ENCODE measurements around the gene ARFRP1.

ARFRP1 gene

DNA sequence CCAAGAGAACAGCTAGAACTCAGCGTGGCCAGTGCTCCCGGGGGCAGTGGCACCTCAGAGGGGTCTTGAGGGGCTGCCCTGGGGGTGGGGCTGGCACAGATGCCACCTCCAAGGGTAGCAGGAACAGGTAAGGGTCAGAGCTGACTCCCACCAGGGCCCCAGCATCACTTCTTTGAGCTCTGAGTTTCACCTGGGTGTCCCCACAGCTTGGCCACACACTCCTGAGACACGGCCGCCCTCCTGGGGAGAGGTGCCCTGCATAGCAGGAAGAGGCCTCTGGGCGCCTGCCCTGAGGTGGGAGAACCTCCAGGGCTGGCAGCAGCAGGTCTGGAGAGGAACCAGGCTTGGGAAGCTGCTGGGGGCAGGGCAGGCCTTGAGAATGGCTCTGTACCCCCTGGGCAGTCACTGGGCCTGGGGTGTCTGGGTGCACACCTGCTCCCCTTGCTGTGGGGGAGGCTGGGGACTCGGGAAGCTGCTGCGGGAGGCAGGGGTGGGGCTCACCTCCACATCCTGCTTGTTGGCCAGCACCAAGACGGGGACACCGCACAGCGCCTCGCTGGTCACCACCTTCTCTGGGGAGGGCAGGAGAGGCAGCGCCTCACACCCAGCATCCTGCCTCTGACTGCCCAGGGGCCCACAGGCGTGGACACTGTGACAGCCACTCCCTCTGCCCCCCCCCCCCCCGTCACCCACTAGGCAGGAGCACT, 6.3 kb downstream of the ARFRP1 start:
- DNase-seq, result no peak

DNA sequence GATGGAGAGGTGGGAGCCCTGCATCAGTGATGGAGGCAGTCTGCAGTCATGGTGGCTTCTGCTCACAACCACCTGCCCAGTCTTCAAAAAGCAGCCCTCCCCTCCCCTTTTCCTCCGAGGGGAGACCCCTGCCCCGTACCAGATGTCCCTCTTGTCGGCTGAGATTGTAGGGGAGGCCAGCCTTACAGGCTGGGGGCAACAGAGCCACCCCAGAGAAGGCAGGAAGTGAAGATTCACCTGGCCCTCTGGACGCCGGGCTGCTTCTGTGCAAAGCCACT, 6.8 kb downstream of the ARFRP1 start:
- DNase-seq, result no peak

DNA sequence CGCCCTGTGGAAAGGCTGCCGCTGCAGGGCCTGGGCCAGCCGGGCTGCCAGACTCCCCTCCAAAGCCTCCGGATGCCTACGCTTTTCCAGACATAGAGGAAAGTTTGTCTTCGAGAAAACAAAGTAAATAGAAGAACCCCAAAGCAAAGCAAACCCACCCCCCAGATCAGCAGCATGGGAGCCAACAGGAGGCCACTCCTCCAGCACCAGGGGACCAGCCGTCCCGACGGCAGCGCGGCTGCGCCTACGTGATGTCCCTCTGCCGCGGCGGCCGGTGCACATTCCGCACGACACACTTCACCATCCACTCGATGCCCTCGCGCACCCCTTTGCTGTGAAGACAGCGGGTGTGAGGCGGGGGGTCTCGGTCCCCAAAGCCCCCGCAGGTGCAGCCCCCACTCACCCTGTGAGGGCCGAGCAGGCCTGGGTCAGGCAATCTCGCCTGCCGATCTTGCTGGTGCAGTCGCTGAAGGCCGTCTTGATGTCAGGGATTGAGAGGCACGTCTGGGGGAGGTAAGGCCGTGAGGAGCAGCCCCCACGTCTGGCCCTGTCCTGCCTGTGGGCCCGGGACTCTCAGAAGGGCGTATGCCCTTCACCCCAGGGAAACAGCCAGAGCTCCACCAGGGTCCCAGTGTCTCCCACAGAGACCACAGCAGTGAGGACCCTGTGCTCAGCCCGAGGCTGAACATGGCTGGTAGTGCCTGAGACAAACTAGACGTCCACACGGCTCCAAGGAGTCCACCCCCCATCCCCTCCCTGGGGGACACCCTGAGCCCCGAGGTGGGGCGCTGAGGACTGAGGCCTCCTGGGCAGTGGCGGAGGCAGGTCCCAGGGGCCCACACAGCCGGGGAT, 7.4 kb downstream of the ARFRP1 start:
- no peak for DNase-seq

DNA sequence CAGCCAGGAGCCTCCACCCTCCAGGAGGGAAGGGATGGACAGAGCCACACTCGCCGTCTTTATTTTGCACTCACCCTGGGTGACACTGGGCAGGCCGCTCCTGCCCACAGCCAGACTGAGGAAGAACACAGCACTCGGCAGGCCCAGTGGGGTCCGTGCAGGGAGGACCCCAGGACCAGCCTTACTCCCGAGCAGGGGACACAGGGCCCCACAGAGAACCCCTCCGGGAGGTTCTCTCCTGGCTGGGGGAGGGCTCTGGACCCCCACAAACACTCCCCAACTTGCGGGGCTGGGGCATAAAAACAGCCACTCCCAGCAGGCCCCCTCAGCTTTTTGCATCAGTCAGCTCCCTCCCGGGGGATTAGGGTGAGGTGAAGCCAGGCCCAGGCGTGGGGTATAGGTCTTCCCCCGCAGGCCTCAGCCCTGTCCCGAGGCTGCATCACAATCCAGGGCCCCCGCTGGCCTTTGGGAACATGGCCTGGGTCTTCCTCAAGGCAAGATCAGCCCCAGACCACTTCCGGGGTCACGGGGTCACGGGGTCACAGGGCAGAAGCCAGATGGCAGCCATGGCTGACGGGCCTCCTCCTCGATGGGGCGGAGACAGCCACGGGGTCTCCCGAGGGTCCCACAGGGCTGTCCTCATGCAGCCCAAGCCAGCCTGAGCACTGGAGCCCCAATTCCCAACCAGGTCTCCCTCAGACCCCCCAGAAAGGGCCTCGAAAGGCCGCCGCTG, 8.1 kb downstream of the ARFRP1 start:
- no peak for DNase-seq

DNA sequence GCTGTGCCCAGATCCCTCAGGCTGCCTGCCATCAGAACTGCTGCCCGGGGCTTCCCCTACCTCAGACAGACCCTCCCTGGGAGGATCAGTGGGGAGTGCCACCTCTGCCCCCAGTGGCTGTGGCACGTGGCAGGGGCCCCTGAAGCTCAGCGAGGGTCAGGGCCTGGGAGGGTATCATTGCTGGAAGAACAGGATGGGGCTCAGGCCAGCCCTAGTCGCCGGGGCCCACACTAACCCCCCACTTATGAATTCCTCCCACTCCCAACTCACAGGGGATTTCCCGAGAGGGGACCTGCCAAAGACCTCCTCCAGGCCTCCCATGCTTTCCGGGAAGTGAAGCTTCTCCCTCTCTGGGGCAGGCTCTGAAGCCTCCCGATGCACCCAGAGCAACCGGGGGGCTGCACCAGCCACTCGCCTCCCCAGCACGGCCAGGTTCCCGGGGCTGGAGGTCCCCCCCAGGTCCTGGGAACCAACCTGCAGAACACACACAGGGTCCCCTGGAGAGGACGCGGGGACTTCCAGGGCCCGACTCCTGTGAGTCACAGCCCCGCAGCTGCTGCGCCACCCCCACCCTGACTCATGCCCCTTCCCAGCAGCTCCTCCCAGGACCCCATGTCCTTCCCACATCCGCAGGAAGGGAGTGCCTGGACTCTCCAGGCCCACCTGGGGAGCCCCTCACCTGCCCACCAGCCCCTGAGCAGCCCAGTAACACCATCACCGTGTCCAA, 8.9 kb downstream of the ARFRP1 start:
- no peak for DNase-seq

DNA sequence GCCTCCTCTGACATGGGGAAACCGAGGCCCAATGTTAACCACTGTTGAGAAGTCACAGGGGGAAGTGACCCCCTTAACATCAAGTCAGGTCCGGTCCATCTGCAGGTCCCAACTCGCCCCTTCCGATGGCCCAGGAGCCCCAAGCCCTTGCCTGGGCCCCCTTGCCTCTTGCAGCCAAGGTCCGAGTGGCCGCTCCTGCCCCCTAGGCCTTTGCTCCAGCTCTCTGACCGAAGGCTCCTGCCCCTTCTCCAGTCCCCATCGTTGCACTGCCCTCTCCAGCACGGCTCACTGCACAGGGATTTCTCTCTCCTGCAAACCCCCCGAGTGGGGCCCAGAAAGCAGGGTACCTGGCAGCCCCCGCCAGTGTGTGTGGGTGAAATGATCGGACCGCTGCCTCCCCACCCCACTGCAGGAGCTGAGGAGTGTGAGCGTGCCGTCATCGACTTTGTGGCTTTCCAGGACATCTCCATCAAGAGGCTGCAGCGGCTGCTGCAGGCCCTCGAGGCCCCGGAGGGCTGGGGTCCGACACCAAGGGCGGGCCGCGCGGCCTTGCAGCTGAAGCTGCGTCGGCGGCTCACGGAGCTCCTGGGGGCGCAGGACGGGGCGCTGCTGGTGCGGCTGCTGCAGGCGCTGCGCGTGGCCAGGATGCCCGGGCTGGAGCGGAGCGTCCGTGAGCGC, 9.8 kb downstream of the ARFRP1 start:
- DNase-seq, result no peak

DNA sequence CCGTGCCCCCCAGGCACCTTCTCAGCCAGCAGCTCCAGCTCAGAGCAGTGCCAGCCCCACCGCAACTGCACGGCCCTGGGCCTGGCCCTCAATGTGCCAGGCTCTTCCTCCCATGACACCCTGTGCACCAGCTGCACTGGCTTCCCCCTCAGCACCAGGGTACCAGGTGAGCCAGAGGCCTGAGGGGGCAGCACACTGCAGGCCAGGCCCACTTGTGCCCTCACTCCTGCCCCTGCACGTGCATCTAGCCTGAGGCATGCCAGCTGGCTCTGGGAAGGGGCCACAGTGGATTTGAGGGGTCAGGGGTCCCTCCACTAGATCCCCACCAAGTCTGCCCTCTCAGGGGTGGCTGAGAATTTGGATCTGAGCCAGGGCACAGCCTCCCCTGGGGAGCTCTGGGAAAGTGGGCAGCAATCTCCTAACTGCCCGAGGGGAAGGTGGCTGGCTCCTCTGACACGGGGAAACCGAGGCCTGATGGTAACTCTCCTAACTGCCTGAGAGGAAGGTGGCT, 10.4 kb downstream of the ARFRP1 start:
- no peak for DNase-seq

DNA sequence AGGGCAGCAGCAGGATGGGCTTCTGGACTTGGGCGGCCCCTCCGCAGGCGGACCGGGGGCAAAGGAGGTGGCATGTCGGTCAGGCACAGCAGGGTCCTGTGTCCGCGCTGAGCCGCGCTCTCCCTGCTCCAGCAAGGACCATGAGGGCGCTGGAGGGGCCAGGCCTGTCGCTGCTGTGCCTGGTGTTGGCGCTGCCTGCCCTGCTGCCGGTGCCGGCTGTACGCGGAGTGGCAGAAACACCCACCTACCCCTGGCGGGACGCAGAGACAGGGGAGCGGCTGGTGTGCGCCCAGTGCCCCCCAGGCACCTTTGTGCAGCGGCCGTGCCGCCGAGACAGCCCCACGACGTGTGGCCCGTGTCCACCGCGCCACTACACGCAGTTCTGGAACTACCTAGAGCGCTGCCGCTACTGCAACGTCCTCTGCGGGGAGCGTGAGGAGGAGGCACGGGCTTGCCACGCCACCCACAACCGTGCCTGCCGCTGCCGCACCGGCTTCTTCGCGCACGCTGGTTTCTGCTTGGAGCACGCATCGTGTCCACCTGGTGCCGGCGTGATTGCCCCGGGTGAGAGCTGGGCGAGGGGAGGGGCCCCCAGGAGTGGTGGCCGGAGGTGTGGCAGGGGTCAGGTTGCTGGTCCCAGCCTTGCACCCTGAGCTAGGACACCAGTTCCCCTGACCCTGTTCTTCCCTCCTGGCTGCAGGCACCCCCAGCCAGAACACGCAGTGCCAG, 11.0 kb downstream of the ARFRP1 start, which contains the start of gene TNFRSF6B:
Gene TNFRSF6B (plus strand): TSS at position 25 of the 729 bp plus-strand sequence. CDS start 116 bp downstream, at position 141.
- no peak for DNase-seq

DNA sequence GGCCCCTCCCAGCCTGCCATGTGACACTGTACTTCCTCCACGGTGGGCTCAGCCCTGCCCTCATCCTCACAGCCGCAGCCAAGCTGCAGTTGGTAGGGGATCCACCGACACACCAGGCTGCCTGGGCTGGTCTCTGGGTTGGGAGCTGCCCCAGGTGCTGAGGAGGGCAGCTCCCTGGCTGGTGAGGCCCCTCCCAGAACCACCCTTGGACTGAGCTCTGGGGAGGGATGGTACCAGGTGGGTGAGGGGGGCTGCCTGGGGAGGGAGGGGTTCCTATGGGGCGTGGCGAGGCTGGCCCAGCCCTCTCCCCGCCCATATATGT, 11.5 kb downstream of the ARFRP1 start:
- DNase-seq, result no peak

DNA sequence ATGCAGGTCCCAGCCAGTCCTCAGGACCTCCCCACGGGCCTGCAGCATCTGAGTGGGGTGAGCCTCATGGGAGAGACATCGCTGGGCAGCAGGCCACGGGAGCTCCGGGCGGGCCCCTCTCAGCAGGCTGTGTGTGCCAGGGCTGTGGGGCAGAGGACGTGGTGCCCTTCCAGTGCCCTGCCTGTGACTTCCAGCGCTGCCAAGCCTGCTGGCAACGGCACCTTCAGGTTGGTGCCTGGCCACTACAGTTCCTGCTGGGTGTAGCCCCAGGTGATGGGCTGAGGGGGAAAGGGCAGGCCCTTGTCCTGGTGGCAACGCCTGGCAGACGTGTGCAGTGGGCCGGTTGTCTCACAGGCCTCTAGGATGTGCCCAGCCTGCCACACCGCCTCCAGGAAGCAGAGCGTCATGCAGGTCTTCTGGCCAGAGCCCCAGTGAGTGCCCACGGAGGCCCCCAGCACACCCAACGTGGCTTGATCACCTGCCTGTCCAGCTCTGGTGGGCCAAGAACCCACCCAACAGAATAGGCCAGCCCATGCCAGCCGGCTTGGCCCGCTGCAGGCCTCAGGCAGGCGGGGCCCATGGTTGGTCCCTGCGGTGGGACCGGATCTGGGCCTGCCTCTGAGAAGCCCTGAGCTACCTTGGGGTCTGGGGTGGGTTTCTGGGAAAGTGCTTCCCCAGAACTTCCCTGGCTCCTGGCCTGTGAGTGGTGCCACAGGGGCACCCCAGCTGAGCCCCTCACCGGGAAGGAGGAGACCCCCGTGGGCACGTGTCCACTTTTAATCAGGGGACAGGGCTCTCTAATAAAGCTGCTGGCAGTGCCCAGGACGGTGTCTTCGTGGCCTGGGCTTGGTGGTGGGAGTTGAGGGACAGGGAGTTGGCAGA, 12.1 kb downstream of the ARFRP1 start:
- no peak for DNase-seq

DNA sequence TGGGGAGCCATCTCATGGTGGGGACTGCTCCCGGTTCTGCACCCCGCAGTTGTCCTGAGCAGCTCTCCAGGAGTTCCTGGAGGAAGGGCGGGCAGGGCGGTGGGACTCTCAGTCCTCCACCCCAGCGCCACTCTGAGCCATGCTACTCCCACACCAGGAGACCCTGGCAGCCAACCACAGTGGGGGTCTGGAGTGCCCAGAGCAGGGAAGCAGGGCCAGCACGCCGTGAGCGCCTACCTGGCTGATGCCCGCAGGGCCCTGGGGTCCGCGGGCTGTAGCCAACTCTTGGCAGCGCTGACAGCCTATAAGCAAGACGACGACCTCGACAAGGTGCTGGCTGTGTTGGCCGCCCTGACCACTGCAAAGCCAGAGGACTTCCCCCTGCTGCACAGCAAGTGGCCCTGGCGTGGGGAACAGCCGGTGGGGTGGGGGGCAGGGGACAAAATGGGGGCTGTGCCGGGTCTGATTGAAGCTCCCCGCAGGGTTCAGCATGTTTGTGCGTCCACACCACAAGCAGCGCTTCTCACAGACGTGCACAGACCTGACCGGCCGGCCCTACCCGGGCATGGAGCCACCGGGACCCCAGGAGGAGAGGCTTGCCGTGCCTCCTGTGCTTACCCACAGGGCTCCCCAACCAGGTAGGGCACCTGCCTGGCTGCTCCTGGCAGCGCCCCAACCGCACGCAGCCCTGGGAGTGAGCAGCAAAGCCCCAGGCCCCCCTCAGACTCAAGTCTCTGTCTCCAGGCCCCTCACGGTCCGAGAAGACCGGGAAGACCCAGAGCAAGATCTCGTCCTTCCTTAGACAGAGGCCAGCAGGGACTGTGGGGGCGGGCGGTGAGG, 13.0 kb downstream of the ARFRP1 start:
- DNase-seq, result no peak

DNA sequence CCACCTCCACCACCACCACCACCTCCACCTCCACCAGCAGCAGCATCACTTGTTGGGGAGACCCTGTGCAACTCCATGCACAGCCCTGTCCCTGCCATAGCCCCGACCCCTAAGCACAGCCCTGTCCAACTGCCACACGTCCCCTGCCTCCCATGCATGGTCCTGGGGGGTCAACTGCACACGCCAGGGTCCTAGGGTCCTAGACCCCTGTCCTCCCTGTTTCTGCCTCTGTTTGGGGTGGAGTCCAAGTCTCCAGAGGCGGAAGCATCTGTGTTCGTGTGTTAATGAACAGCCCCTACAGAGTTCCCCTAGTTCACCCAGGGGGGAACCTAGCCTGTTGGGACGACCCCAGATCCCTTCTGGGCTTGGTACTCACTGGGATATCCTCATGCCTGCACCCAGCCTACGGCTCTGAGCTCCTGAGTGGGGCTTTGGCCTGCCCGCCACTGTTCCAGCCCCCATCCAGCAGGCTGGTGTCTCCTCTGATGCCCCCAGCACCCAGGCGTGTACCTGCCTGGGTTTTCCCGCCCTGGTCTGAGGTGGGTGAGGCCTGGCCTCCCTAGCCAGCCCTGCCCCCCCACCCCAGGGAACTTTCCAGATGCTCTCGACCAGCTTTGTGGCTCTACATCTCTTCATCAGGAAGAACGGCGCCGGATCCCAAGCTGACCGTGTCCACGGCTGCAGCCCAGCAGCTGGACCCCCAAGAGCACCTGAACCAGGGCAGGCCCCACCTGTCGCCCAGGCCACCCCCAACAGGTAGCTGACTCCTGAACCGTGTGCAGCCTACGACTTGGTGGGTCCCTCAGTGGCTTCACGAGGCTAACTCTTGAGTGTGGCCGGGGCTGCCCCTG, 13.8 kb downstream of the ARFRP1 start:
- DNase-seq, result no peak

DNA sequence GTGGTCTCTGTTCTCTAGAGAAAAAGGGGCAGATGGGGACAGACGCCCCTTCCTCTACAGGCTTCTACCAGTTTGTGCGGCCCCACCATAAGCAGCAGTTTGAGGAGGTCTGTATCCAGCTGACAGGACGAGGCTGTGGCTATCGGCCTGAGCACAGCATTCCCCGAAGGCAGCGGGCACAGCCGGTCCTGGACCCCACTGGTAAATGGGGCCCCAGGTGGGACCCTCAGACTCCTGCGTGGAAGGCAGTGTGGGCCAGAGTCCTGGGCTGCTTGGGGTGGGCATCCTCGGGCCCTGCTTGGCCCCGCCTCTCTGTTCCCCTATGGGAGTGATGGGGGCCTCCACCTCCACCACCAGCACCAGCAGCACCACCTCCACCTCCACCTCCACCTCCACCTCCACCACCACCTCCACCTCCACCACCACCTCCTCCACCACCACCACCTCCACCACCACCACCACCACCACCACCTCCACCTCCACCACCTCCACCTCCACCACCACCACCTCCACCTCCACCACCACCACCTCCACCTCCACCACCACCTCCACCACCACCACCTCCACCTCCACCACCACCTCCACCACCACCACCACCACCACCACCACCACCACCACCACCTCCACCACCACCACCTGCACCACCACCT, 14.6 kb downstream of the ARFRP1 start:
- no peak for DNase-seq

DNA sequence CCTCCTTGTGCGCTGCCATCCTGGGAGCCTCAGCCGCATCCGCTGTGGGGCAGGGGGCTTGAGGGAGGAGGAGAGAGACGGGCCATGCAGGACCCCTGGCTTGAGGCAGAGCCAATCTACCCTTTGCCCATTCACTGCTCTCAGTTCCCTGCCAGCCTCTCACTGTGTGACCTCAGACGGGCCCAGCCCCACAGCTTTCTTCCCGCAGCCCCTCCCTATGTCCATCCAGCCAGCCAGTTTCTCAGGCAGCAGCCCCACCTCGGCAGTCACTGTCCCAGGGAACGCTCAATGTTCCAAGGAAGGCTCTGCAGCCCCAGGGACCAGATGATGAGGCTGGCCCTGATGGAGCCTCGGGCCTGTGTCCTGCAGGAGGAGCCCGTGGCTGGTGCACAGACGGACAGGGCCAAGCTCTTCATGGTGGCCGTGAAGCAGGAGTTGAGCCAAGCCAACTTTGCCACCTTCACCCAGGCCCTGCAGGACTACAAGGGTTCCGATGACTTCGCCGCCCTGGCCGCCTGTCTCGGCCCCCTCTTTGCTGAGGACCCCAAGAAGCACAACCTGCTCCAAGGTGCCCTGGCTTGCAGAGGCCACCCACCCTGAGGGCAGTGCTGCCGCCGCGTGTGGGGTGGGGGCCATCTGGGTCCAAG, 15.2 kb downstream of the ARFRP1 start:
- DNase-seq, result no peak

DNA sequence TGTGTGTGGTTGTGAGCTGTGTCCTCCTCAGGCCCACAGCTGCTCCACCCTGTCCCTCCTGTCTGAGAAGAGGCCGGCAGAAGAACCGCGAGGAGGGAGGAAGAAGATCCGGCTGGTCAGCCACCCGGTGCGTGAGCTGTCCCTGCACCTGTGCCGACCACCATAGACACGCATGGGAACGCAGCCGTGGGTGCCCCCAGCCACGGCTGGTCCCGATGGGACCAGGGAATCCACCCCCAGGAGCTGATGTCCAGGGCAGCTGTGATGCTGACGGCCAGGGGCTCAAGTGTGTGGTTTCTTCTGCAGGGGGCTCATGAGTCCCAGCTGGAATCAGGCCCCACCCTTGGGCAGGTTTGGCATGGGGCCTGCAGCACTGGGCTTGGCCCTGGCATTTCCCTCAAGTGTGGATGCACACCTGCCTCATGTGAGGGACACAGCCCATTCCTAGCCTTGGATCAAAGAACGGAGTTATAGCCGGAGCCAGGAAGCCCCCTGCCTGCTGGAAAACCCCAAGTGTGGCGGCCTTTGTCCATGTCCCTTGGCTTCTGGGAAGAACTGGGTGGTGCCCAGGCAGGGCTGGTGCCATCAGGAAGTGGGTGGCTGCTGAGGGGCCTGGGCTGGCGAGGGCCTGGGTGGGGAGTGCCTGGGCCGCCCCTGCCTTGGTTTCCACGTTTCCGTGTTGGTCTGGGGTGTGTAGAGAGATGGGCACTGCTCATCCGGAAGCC, 15.9 kb downstream of the ARFRP1 start:
- no peak for DNase-seq

DNA sequence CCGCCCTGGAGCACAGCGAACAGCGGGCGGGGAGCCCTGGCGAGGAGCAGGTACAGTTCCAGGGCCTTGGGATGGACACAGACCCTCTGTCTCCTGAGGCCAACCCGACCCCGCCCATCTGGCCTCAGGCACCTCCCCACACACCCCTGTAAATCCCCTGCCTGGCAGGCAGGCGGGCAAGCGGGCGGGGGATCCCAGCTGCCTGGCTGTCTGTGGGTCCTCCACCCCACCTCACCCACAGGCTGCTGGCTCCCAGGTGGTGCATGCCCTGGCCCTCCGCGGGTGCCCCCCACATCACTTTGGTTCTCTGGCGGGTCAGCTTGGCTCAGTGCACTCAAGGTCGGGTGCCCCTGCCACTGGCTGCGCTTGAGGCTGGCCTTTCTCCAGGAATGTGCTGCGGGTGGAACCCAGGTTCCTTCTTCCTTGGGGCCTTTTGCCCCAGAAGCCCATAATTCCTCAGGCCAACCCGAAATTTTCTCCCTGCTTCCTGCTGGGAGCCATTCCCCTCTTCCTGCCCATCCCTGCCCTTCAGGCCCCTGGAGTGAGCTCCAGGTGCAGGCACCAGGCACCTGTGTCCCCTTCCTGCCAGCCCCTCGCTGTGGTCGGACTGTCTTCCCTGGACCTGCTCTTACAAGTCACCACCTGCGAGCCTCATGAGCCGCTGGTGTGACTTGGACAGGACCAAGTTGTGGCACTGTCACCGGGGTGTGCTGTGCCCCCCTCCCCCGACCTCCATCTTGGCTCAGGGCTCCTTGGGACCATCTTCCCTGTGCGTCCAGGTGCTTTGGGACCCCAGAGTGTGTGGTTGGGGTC, 16.7 kb downstream of the ARFRP1 start:
- DNase-seq, result no peak

All from GDM1 (cell line).